ENCODE measurements around the gene SYNM. TPM values are rescaled to one million over a fixed set of nuclear protein-coding genes. Genes with fewer than 3 reads are reported as not detected.

SYNM gene
- total and polyA plus RNA-seq, 2 donors from 2014 or later: 4.5 to 23.2 TPM

- no peak overlapping the region for H3K9ac ChIP-seq (ENCODE audit: low read length in 3 of 3)
- DNase-seq (no peak), FAIRE-seq (no peak)
- H3K36me3 ChIP-seq (ENCODE audit: control insufficient read depth in 2 of 3, insufficient read depth in 3 of 3, low read length in 3 of 3): peaks cover 2 to 12% (median 3%) of the 10 kb centered on the region in 3 donors
- H3K27me3 ChIP-seq (ENCODE audit: control insufficient read depth, insufficient read depth, low read length): no peaks in the 10 kb centered on the region
- peaks cover 0 to 6% (median 0%) of the 10 kb centered on the region in 3 donors for H3K4me1 ChIP-seq (ENCODE audit: control insufficient read depth in 2 of 3, insufficient read depth in 2 of 3, low read depth in 1 of 3, low read length in 3 of 3)
- TF ChIP-seq, protein P1, sequence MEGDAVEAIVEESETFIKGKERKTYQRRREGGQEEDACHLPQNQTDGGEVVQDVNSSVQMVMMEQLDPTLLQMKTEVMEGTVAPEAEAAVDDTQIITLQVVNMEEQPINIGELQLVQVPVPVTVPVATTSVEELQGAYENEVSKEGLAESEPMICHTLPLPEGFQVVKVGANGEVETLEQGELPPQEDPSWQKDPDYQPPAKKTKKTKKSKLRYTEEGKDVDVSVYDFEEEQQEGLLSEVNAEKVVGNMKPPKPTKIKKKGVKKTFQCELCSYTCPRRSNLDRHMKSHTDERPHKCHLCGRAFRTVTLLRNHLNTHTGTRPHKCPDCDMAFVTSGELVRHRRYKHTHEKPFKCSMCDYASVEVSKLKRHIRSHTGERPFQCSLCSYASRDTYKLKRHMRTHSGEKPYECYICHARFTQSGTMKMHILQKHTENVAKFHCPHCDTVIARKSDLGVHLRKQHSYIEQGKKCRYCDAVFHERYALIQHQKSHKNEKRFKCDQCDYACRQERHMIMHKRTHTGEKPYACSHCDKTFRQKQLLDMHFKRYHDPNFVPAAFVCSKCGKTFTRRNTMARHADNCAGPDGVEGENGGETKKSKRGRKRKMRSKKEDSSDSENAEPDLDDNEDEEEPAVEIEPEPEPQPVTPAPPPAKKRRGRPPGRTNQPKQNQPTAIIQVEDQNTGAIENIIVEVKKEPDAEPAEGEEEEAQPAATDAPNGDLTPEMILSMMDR (IDR thresholded peaks at IDR 0.05; ENCODE audit: borderline replicate concordance, extremely low read depth, insufficient read depth): no peak
- H3K27ac ChIP-seq (ENCODE audit: low read depth in 2 of 2, low read length in 2 of 2): no peak overlapping the region
- H3K9me3 ChIP-seq (ENCODE audit: control insufficient read depth in 2 of 3, insufficient read depth in 1 of 3, low read length in 3 of 3): no peaks in the 10 kb centered on the region
- intact Hi-C loops (cut with DNase I): no loop called here
- no peak overlapping the region for H3K4me3 ChIP-seq (ENCODE audit: low read length in 3 of 3)
Measured at GRCh38 chr15:99172171-99172570, 67.3 kb downstream of the SYNM start.

DNA sequence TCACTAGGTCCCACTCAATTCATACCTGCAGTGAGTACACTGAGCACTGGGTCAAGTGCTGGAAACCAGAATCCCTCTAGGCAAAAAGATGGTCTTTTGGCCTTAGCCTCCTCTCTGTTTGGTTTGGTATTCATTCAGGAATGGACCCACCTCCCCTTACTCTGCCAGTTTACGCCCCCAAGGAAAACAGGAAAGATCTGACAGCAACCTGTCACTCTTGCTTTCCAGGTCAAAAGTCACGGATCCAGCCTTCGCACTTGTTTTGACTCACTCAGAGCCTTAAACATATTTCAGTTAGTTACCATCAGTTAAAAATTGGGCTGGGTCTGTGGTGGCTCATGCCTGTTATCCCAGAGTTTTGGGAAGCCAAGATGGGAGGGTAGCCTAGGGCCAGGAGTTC, 68.1 kb downstream of the SYNM start:
- intact Hi-C loops (cut with DNase I): no loop called here
- H3K27ac ChIP-seq (ENCODE audit: low read depth in 2 of 2, low read length in 2 of 2): no peak overlapping the region
- no peak overlapping the region for H3K4me3 ChIP-seq (ENCODE audit: low read length in 3 of 3)
- no peak for FAIRE-seq
- H3K9me3 ChIP-seq (ENCODE audit: control insufficient read depth in 2 of 3, insufficient read depth in 1 of 3, low read length in 3 of 3): no peaks in the 10 kb centered on the region
- no peak overlapping the region for H3K9ac ChIP-seq (ENCODE audit: low read length in 3 of 3)
- no peak for DNase-seq
- no peaks in the 10 kb centered on the region for H3K27me3 ChIP-seq (ENCODE audit: control insufficient read depth, insufficient read depth, low read length)
- TF ChIP-seq, protein P1 (IDR thresholded peaks at IDR 0.05; ENCODE audit: borderline replicate concordance, extremely low read depth, insufficient read depth): no peak
- peaks cover 2 to 11% (median 3%) of the 10 kb centered on the region in 3 donors for H3K36me3 ChIP-seq (ENCODE audit: control insufficient read depth in 2 of 3, insufficient read depth in 3 of 3, low read length in 3 of 3)
- H3K4me1 ChIP-seq (ENCODE audit: control insufficient read depth in 2 of 3, insufficient read depth in 2 of 3, low read depth in 1 of 3, low read length in 3 of 3): peaks cover 0 to 6% (median 0%) of the 10 kb centered on the region in 3 donors

- intact Hi-C loops (cut with DNase I): no loop called here
- peak in 3 of 5 donors; percentile 14 to 53 (median 43) for DNase-seq
Measured at GRCh38 chr15:99174567-99175395, 69.9 kb downstream of the SYNM start.

More at GRCh38 chr15:99174567-99175395, 69.9 kb downstream of the SYNM start:
- Histone ChIP-seq H3K4me3 (ENCODE audit: low read length in 3 of 3) (no peak overlapping the region), H3K27ac (ENCODE audit: low read depth in 2 of 2, low read length in 2 of 2) (peak overlapping the region in 1 of 2 donors; percentile 38), H3K9me3 (ENCODE audit: control insufficient read depth in 2 of 3, insufficient read depth in 1 of 3, low read length in 3 of 3) (no peaks in the 10 kb centered on the region), H3K9ac (ENCODE audit: low read length in 3 of 3) (no peak overlapping the region), H3K36me3 (ENCODE audit: control insufficient read depth in 2 of 3, insufficient read depth in 3 of 3, low read length in 3 of 3) (peaks cover 2 to 8% (median 3%) of the 10 kb centered on the region in 3 donors), H3K4me1 (ENCODE audit: control insufficient read depth in 2 of 3, insufficient read depth in 2 of 3, low read depth in 1 of 3, low read length in 3 of 3) (peaks cover 0 to 6% (median 0%) of the 10 kb centered on the region in 3 donors), H3K27me3 (ENCODE audit: control insufficient read depth, insufficient read depth, low read length) (no peaks in the 10 kb centered on the region)
- TF ChIP-seq, protein P1 (IDR thresholded peaks at IDR 0.05; ENCODE audit: borderline replicate concordance, extremely low read depth, insufficient read depth): no peak
- no peak for FAIRE-seq

Data from kidney (tissue), 14 donors.